K562 (cell line): ENCODE measurements around the gene AMZ1. TPM values are rescaled to one million over a fixed set of nuclear protein-coding genes. Genes with fewer than 3 reads are reported as not detected.
A peak's percentile ranks its signal among the peaks of the same experiment; 100 is the strongest.

Source experiments
- ARID1B ChIP-seq: fragments of 450-650 bp; IDR thresholded peaks from 2 replicates; pipeline ENCODE4 v1.6.1; 2016; ENCODE audit warnings: antibody characterized with exemption, mild to moderate bottlenecking, inconsistent platforms
- DDX20 ChIP-seq: fragments of 450-650 bp; IDR thresholded peaks from 2 replicates; pipeline ENCODE4 v1.6.1; 2016; ENCODE audit warnings: missing genetic modification characterization, low read depth, mild to moderate bottlenecking, missing compliant biosample characterization, moderate library complexity
- DMBX1 ChIP-seq: fragments of 250-450 bp; sonication (Bioruptor Pico); IDR thresholded peaks from 2 replicates; pipeline ENCODE4 v1.8.0; 2022; ENCODE audit warnings: inconsistent platforms, mild to moderate bottlenecking, moderate library complexity, borderline replicate concordance
- ETV6 ChIP-seq, 3 experiments: fragments of 150-350 bp in 1 of 3; sonication (generic) in 1 of 3; formaldehyde crosslinking in 1 of 3; IDR thresholded peaks; 2 replicates each; pipeline versions ENCODE4 v1.6.1 to v1.8.0; 2014 to 2022; ENCODE audit warnings: borderline replicate concordance in 2 of 3, low read depth in 2 of 3, antibody characterized with exemption in 1 of 3, low read length in 1 of 3, mild to moderate bottlenecking in 1 of 3, missing genetic modification reagents in 1 of 3
- GMEB1 ChIP-seq: fragments of 250-450 bp; sonication (Bioruptor Pico); IDR thresholded peaks from 2 replicates; pipeline ENCODE4 v1.4.0; 2020; ENCODE audit warnings: mild to moderate bottlenecking
- HIVEP1 ChIP-seq: fragments of 250-450 bp; sonication (Bioruptor Pico); IDR thresholded peaks from 2 replicates; pipeline ENCODE4 v1.4.0; 2020; ENCODE audit warnings: mild to moderate bottlenecking
- KAT7 ChIP-seq: sonication (generic); formaldehyde crosslinking; IDR thresholded peaks from 2 replicates; pipeline ENCODE4 v1.8.0; 2022; ENCODE audit warnings: missing genetic modification reagents, mild to moderate bottlenecking, borderline replicate concordance
- MAFF ChIP-seq: IDR thresholded peaks from 2 replicates; pipeline ENCODE4 v1.6.1; 2012; ENCODE audit warnings: low read length, improper control_type of control experiment
- MAZ ChIP-seq, 2 experiments: fragments of 450-650 bp in 1 of 2; sonication (generic) in 1 of 2; formaldehyde crosslinking; IDR thresholded peaks in 1 of 2; conservative IDR thresholded peaks in 1 of 2; 2 replicates each; pipeline versions ENCODE4 v1.4.0 to v1.5.0; 2020; ENCODE audit warnings: mild to moderate bottlenecking in 1 of 2, missing genetic modification reagents in 1 of 2
- MEIS2 ChIP-seq: fragments of 450-650 bp; IDR thresholded peaks from 2 replicates; pipeline ENCODE4 v1.6.1; 2014; ENCODE audit warnings: mild to moderate bottlenecking; ENCODE audit not compliant: partially characterized antibody
- PATZ1 ChIP-seq: fragments of 250-450 bp; sonication (Bioruptor Pico); IDR thresholded peaks from 2 replicates; pipeline ENCODE4 v1.5.0; 2020; ENCODE audit warnings: mild to moderate bottlenecking, borderline replicate concordance
- PHB ChIP-seq: fragments of 250-450 bp; sonication (Bioruptor Pico); IDR thresholded peaks from 2 replicates; pipeline ENCODE4 v1.5.0; 2021
- STAT6 ChIP-seq: sonication (generic); formaldehyde crosslinking; IDR thresholded peaks from 2 replicates; pipeline ENCODE4 v1.8.1; 2023; ENCODE audit warnings: mild to moderate bottlenecking, missing genetic modification reagents
- TARDBP ChIP-seq: fragments of 450-650 bp; IDR thresholded peaks from 2 replicates; pipeline ENCODE4 v1.6.1; 2016
- TRIM24 ChIP-seq, 2 experiments: fragments of 450-650 bp; IDR thresholded peaks; 2 replicates each; pipeline ENCODE4 v1.6.1; 2016
- ZNF197 ChIP-seq: fragments of 200-800 bp; sonication (Bioruptor generic); IDR thresholded peaks from 2 replicates; pipeline ENCODE4 v1.6.1; 2016; ENCODE audit warnings: low read depth, missing genetic modification characterization, missing compliant biosample characterization
- ZNF23 ChIP-seq: fragments of 250-450 bp; sonication (Bioruptor Pico); IDR thresholded peaks from 2 replicates; pipeline ENCODE4 v1.4.0; 2020; ENCODE audit warnings: mild to moderate bottlenecking
- ZNF511 ChIP-seq: sonication (generic); formaldehyde crosslinking; IDR thresholded peaks from 2 replicates; pipeline ENCODE4 v1.8.0; 2022; ENCODE audit warnings: mild to moderate bottlenecking, missing genetic modification reagents
- ZNF584 ChIP-seq: fragments of 200-800 bp; sonication (Bioruptor generic); IDR thresholded peaks from 2 replicates; pipeline ENCODE4 v1.6.1; 2016; ENCODE audit warnings: low read depth, mild to moderate bottlenecking, missing genetic modification characterization, missing compliant biosample characterization
- ZNF668 ChIP-seq: fragments of 250-450 bp; sonication (Bioruptor Pico); IDR thresholded peaks from 2 replicates; pipeline ENCODE4 v1.8.0; 2022; ENCODE audit warnings: mild to moderate bottlenecking, inconsistent platforms
- ZNF766 ChIP-seq: fragments of 200-800 bp; sonication (Bioruptor generic); conservative IDR thresholded peaks from 2 replicates; pipeline ENCODE4 v1.6.1; 2016; ENCODE audit warnings: missing genetic modification characterization, missing compliant biosample characterization
- polyA plus RNA-seq, 8 experiments: library from polyadenylated mRNA; depleted of rRNA in 4 of 8; stranded (reverse) in 5 of 8; unstranded in 3 of 8; fragments of >200 nt; fragmentation: Nextera tagmentation in 2 of 8; fragmentation: Illumina TruSeq in 1 of 8; extraction: Ambion mirVana in 2 of 8; extraction: Trizol in 1 of 8; gene quantifications; 2 replicates each; pipeline versions ENCODE4 v1.2.1 to v1.2.3, GENCODE V29; 2011 to 2014; ENCODE audit warnings: inconsistent platforms in 1 of 8, missing spikeins in 1 of 8
- total RNA-seq, 7 experiments: library from RNA; depleted of rRNA in 6 of 7; stranded (reverse); fragments of >200 nt in 6 of 7; fragmentation: Illumina TruSeq in 2 of 7; extraction: Trizol in 2 of 7; gene quantifications; 2 replicates each; pipeline versions ENCODE4 v1.2.1 to v1.2.3, GENCODE V29; 2011 to 2021; ENCODE audit warnings: low replicate concordance in 1 of 7

The AMZ1 gene
- total and polyA plus RNA-seq, 9 of the 15 experiments (the other 6 are each of a cell fraction or from before 2014, with no cell fraction given) = not detected

GRCh38 chr7:2757904-2758672, 70.1 kb downstream of the AMZ1 start (continued):
- TF ChIP-seq GMEB1 (CRISPR knock-in tag) (no peak), MAFF (peak; percentile 93), ZNF766 (peak; percentile 80; the same call in 1 of the 2 replicates), ZNF584 (CRISPR knock-in tag) (no peak), TARDBP (0 out of 2 replicates have a peak, but pooled peaks have one; percentile 57), PHB (CRISPR knock-in tag) (no peak), DMBX1 (CRISPR knock-in tag) (no peak), ETV6 (IDR thresholded peaks at IDR 0.05; ENCODE audit: borderline replicate concordance in 1 of 2, low read depth in 2 of 2, low read length in 1 of 2) (no peak), ETV6 (CRISPR knock-in tag; IDR thresholded peaks at IDR 0.05; ENCODE audit: borderline replicate concordance) (no peak), STAT6 (CRISPR knock-in tag) (no peak), PATZ1 (no peak), ARID1B (peak; percentile 90), KAT7 (CRISPR knock-in tag) (no peak), ZNF668 (no peak), MEIS2 (peak; percentile 88), DDX20 (tag) (no peak), TRIM24 (IDR thresholded peaks at IDR 0.05) (peak in 1 of 2 experiments; percentile 58; a peak in 1 of 4 replicates), MAZ (CRISPR knock-in tag; conservative IDR thresholded peaks at IDR 0.05 in 1 of 2, IDR thresholded peaks at IDR 0.05 in 1 of 2) (no peak), HIVEP1 (CRISPR knock-in tag) (no peak), ZNF197 (CRISPR knock-in tag) (no peak), ZNF511 (CRISPR knock-in tag) (peak; percentile 65; the same call in 1 of the 2 replicates), ZNF23 (CRISPR knock-in tag) (no peak)
